ENCODE measurements around the gene INAFM1. TPM values are rescaled to one million over a fixed set of nuclear protein-coding genes. Genes with fewer than 3 reads are reported as not detected.

The INAFM1 gene
- total RNA-seq, 1 donor from 2014 or later, result 4.8 TPM

DNA sequence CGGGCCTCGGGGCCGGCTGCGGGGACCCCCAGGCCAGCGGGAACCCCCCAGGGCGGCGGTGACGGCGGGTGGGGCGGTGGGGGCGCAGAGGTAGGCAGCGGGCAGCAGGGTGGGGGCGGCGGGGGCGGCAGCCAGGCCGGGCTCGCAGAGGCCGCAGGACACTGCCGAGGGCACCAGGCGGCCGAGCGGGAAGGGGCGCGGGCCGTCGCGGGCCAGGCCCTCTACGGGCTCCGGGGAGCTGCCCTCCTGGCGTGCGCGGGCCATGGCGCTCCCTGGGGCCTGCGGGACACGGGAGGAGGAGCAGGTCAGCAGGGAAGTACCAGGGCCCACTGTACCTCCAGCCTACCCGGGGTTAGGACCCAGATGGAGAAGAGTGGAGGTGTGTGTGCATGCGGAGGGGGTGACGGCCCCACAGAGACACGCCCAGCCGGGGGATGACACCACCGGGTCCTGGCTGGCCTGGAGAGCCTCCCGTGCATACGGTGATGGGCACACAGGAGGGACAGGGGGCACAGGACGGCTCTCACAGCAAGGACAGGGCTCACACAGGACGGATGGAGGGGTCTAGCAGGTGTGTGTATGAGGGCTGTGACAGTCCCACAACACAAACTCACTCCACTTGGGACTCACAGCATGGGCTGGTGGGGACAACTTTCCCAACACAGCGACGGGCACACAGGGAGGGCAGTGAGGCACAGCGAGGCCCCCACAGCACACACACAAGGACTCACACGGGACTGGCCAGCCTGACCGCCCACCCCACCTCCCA lies 46.3 kb upstream of the INAFM1 start:
- DNase-seq (ENCODE audit: low spot score), result no peak

DNA sequence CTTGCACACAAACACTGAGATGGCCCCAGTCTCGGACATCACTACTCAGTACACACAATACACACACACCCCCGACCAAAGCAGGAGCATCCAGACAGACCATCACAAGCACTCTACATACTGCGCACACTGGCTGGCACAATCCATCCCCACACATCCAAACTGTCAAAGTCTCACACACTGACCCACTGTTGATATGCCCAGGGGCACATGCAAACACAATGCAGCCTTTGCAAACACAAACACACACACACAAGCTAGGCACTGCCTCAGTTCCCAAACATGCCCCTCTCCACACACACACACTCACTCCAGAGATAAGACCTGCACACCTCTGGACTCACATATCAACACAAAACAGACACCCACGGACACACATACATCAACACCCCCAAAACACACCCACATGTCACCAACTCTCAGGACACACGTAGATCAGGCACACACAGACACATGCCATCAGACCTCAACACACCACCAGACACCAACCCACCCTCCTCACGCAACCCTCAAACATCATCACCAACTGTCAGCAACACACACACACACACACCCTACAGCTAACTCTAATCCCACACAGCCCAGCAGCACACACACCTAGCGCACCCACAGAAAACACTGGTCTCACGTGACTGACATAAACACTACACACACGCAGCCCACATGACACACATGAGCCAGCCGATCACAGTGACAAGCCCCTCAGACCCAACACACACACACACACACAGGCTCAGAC lies 45.6 kb upstream of the INAFM1 start:
- peaks cover 20% of the 10 kb centered on the region for H3K27me3 Mint-ChIP-seq (ENCODE audit: unreplicated experiment)

More for the DNA sequence above, 46.3 kb upstream of the INAFM1 start:
- TF ChIP-seq, protein P1, sequence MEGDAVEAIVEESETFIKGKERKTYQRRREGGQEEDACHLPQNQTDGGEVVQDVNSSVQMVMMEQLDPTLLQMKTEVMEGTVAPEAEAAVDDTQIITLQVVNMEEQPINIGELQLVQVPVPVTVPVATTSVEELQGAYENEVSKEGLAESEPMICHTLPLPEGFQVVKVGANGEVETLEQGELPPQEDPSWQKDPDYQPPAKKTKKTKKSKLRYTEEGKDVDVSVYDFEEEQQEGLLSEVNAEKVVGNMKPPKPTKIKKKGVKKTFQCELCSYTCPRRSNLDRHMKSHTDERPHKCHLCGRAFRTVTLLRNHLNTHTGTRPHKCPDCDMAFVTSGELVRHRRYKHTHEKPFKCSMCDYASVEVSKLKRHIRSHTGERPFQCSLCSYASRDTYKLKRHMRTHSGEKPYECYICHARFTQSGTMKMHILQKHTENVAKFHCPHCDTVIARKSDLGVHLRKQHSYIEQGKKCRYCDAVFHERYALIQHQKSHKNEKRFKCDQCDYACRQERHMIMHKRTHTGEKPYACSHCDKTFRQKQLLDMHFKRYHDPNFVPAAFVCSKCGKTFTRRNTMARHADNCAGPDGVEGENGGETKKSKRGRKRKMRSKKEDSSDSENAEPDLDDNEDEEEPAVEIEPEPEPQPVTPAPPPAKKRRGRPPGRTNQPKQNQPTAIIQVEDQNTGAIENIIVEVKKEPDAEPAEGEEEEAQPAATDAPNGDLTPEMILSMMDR (IDR thresholded peaks at IDR 0.05; ENCODE audit: unreplicated experiment), result no peak
- Mint-ChIP-seq H3K27me3 (ENCODE audit: unreplicated experiment) (peaks cover 20% of the 10 kb centered on the region), H3K4me1 (ENCODE audit: unreplicated experiment) (peaks cover 19% of the 10 kb centered on the region), H3K27ac (ENCODE audit: unreplicated experiment) (no peak overlapping the region), H3K36me3 (ENCODE audit: low read depth, unreplicated experiment) (peaks cover 12% of the 10 kb centered on the region), H3K4me3 (ENCODE audit: unreplicated experiment) (no peak overlapping the region), H3K9me3 (ENCODE audit: unreplicated experiment) (no peaks in the 10 kb centered on the region)

DNA sequence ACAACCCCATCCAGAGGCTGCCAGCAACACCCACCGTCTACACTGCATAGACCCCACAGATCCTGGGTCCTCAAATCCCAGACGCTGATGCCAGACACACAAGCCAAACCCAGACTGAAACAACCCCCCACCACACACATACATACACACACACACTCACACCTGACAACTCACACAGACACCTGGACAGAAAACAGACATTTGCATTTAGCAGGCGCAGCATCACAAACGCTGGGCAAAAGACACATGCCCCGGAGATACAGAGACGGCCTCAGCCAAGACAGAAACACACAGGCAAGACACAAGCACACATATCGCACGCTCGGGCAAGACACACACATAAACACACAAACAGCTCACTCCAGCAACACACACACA lies 45.0 kb upstream of the INAFM1 start:
- H3K36me3 Mint-ChIP-seq (ENCODE audit: low read depth, unreplicated experiment), result peaks cover 12% of the 10 kb centered on the region
- DNase-seq (ENCODE audit: low spot score), result no peak
- H3K4me1 Mint-ChIP-seq (ENCODE audit: unreplicated experiment), result peaks cover 19% of the 10 kb centered on the region
- no peak overlapping the region for H3K4me3 Mint-ChIP-seq (ENCODE audit: unreplicated experiment)
- TF ChIP-seq, protein P1 (IDR thresholded peaks at IDR 0.05; ENCODE audit: unreplicated experiment), result no peak
- H3K9me3 Mint-ChIP-seq (ENCODE audit: unreplicated experiment), result no peaks in the 10 kb centered on the region
- no peak overlapping the region for H3K27ac Mint-ChIP-seq (ENCODE audit: unreplicated experiment)
- H3K27me3 Mint-ChIP-seq (ENCODE audit: unreplicated experiment), result peaks cover 20% of the 10 kb centered on the region

More for the DNA sequence above, 45.6 kb upstream of the INAFM1 start:
- no peak overlapping the region for H3K27ac Mint-ChIP-seq (ENCODE audit: unreplicated experiment)
- H3K9me3 Mint-ChIP-seq (ENCODE audit: unreplicated experiment), result no peaks in the 10 kb centered on the region
- H3K4me3 Mint-ChIP-seq (ENCODE audit: unreplicated experiment), result no peak overlapping the region
- H3K4me1 Mint-ChIP-seq (ENCODE audit: unreplicated experiment), result peaks cover 19% of the 10 kb centered on the region
- peaks cover 12% of the 10 kb centered on the region for H3K36me3 Mint-ChIP-seq (ENCODE audit: low read depth, unreplicated experiment)
- no peak for DNase-seq (ENCODE audit: low spot score)
- TF ChIP-seq, protein P1 (IDR thresholded peaks at IDR 0.05; ENCODE audit: unreplicated experiment), result no peak

DNA sequence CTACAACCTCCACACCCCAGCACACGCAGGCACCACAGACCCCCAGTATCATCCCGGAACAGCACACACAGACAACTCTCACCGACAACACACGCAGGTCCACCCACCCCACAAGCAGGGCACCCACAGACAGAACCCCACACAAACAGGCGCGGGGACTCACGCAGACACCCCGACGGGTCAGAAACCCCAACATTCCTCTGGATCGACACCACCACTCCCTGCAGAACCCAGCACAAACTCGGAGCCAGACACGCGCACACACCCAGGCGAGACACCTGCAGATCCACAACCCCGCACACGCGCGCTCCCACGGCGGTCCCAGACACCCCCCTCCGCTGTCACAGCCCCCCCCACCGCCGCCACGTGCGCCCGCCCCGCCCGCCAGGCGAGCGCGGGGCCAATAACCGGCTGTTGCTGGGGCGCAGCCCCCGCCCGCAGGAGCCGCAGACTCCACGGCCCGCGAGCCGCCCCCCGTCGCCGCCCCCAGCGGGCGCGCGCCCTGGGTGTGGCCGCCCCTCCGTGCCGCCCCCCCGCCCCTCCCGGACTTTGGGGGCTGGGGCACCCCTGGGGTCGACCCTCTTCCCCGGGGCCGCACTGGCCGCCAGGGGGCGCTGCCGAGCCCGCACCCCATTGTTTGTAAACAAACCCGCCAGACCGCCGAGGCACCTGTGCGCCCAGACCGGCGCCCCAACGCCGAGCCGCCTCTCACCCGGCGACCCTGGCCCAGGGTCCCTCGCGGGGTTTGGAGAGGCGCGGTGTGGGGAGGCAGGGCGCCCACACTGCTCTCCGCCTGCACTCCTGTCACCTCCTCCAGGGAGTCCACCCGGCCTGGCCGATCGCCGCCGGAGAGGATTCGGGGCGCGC lies 44.4 kb upstream of the INAFM1 start:
- Mint-ChIP-seq H3K9me3 (ENCODE audit: unreplicated experiment) (no peaks in the 10 kb centered on the region), H3K4me1 (ENCODE audit: unreplicated experiment) (peaks cover 19% of the 10 kb centered on the region), H3K36me3 (ENCODE audit: low read depth, unreplicated experiment) (peaks cover 11% of the 10 kb centered on the region), H3K4me3 (ENCODE audit: unreplicated experiment) (no peak overlapping the region), H3K27ac (ENCODE audit: unreplicated experiment) (no peak overlapping the region), H3K27me3 (ENCODE audit: unreplicated experiment) (peaks cover 20% of the 10 kb centered on the region)
- peak; percentile 67 for DNase-seq (ENCODE audit: low spot score)
- TF ChIP-seq, protein P1 (IDR thresholded peaks at IDR 0.05; ENCODE audit: unreplicated experiment), result peak; percentile 99
